H1 (cell line): ENCODE measurements around the gene CAMTA1. TPM values are rescaled to one million over a fixed set of nuclear protein-coding genes. Genes with fewer than 3 reads are reported as not detected.

Source experiments
- CTCF ChIA-PET: fragments of 300-600 bp; sonication (Branson Sonifier 250); formaldehyde crosslinking; loops from one replicate; lab custom pipeline; 2021; ENCODE audit not compliant: partially characterized antibody; lab: Charles Lee
- POLR2A ChIA-PET: fragments of 300-600 bp; sonication (Branson Sonifier 250); formaldehyde crosslinking; loops from one replicate; lab custom pipeline; 2021; ENCODE audit warnings: inconsistent platforms; ENCODE audit not compliant: partially characterized antibody; lab: Charles Lee
- DNase-seq, 2 experiments: peaks; one replicate each; pipeline versions ENCODE4 v3.0.0 to v3.0.0-alpha.2; 2010 to 2022; ENCODE audit warnings: low spot score in 2 of 2, low read depth in 1 of 2, mixed read lengths in 1 of 2
- FAIRE-seq: peaks from 2 replicates; lab custom pipeline; 2011; peaks lifted over from hg19 to GRCh38; lab: Jason Lieb, UNC
- H2AFZ ChIP-seq: 2 replicates; pipeline ENCODE4 v1.8.1; 2012; ENCODE audit warnings: low read length, inconsistent platforms
- H2AK5ac ChIP-seq: 2 replicates; pipeline ENCODE4 v1.6.1; 2013; ENCODE audit warnings: low read depth, low read length
- H2BK120ac ChIP-seq: replicated peaks from 2 replicates; pipeline ENCODE3; 2013; ENCODE audit warnings: low read depth, low read length, inconsistent platforms
- H2BK12ac ChIP-seq: 2 replicates; pipeline ENCODE4 v1.6.1; 2013; ENCODE audit warnings: low read depth, low read length
- H2BK15ac ChIP-seq: 2 replicates; pipeline ENCODE4 v1.6.1; 2013; ENCODE audit warnings: low read length
- H2BK20ac ChIP-seq: 2 replicates; pipeline ENCODE4 v1.6.1; 2013; ENCODE audit warnings: low read length
- H2BK5ac ChIP-seq: 2 replicates; pipeline ENCODE4 v1.6.1; 2013; ENCODE audit warnings: low read depth, low read length
- H3K14ac ChIP-seq: 2 replicates; pipeline ENCODE4 v1.6.1; 2013; ENCODE audit warnings: inconsistent platforms; ENCODE audit not compliant: insufficient read length
- H3K18ac ChIP-seq: 2 replicates; pipeline ENCODE4 v1.6.1; 2013; ENCODE audit warnings: low read length; ENCODE audit errors: extremely low read depth
- H3K23ac ChIP-seq: 2 replicates; pipeline ENCODE4 v1.6.1; 2013; ENCODE audit warnings: inconsistent platforms; ENCODE audit not compliant: insufficient read length
- H3K23me2 ChIP-seq: 2 replicates; pipeline ENCODE4 v1.6.1; 2013; ENCODE audit warnings: low read depth, low read length
- H3K27ac ChIP-seq: 2 replicates; pipeline ENCODE4 v1.6.1; 2011; ENCODE audit warnings: low read depth, low read length, inconsistent platforms
- H3K27me3 ChIP-seq, 4 experiments: replicated peaks in 1 of 4; 1 replicate in 1 of 4; 2 replicates in 3 of 4; pipeline versions ENCODE4 v1.6.1 to v1.8.1; 2011 to 2013; ENCODE audit warnings: low read length in 3 of 4, mild to moderate bottlenecking in 3 of 4, inconsistent platforms in 2 of 4, mixed read lengths in 2 of 4, moderate library complexity in 1 of 4; ENCODE audit not compliant: control insufficient read depth in 3 of 4, insufficient read depth in 3 of 4; ENCODE audit errors: extremely low read depth in 1 of 4
- H3K36me3 ChIP-seq, 4 experiments: 2 replicates each; pipeline versions ENCODE4 v1.6.1 to v1.8.1; 2011 to 2013; ENCODE audit warnings: mild to moderate bottlenecking in 4 of 4, low read length in 3 of 4, moderate library complexity in 2 of 4, control low read depth in 1 of 4, inconsistent platforms in 1 of 4; ENCODE audit not compliant: insufficient read depth in 4 of 4, control insufficient read depth in 2 of 4
- H3K4ac ChIP-seq: replicated peaks from 2 replicates; pipeline ENCODE3; 2013; ENCODE audit warnings: low read length, low read depth, mixed read lengths, inconsistent platforms; ENCODE audit not compliant: insufficient read length
- H3K4me1 ChIP-seq, 4 experiments: replicated peaks in 1 of 4; 1 replicate in 1 of 4; 2 replicates in 3 of 4; pipeline versions ENCODE4 v1.6.1 to v1.8.1; 2011 to 2013; ENCODE audit warnings: low read length in 3 of 4, inconsistent platforms in 2 of 4, mixed read lengths in 1 of 4; ENCODE audit not compliant: insufficient read depth in 4 of 4, control insufficient read depth in 3 of 4
- H3K4me2 ChIP-seq, 2 experiments: 2 replicates each; pipeline versions ENCODE4 v1.6.1 to v1.8.1; 2011 to 2013; ENCODE audit warnings: low read depth in 2 of 2, low read length in 2 of 2, control low read depth in 1 of 2, inconsistent platforms in 1 of 2, mild to moderate bottlenecking in 1 of 2; ENCODE audit not compliant: insufficient read depth in 1 of 2
- H3K4me3 ChIP-seq, 4 experiments: fragments of 200-600, 300-600 bp in 1 of 4; sonication (generic), shearing (Covaris generic), sonication (Bioruptor Twin) in 1 of 4; 2 replicates each; pipeline versions ENCODE4 v1.5.1 to v1.8.1; 2011 to 2016; ENCODE audit warnings: low read length in 4 of 4, low read depth in 3 of 4, control low read depth in 2 of 4, inconsistent platforms in 2 of 4, mild to moderate bottlenecking in 2 of 4, mixed read lengths in 1 of 4, moderate library complexity in 1 of 4; ENCODE audit not compliant: insufficient read depth in 2 of 4; ENCODE audit errors: extremely low read depth in 1 of 4
- H3K56ac ChIP-seq: replicated peaks from 2 replicates; pipeline ENCODE3; 2013; ENCODE audit warnings: low read depth, mild to moderate bottlenecking, mixed read lengths, low read length, inconsistent platforms; ENCODE audit not compliant: insufficient read length
- H3K79me1 ChIP-seq: 2 replicates; pipeline ENCODE4 v1.6.1; 2013; ENCODE audit warnings: low read depth, low read length, control low read depth
- H3K79me2 ChIP-seq, 2 experiments: 2 replicates each; pipeline versions ENCODE4 v1.6.1 to v1.8.1; 2012 to 2013; ENCODE audit warnings: low read length in 2 of 2, mild to moderate bottlenecking in 2 of 2, inconsistent platforms in 1 of 2; ENCODE audit not compliant: insufficient read depth in 2 of 2, control insufficient read depth in 1 of 2
- H3K9ac ChIP-seq, 4 experiments: replicated peaks in 1 of 4; 1 replicate in 1 of 4; 2 replicates in 3 of 4; pipeline versions ENCODE4 v1.6.1 to v1.8.1; 2011 to 2013; ENCODE audit warnings: low read depth in 3 of 4, low read length in 3 of 4, control low read depth in 2 of 4, mild to moderate bottlenecking in 2 of 4, moderate library complexity in 2 of 4, inconsistent platforms in 1 of 4; ENCODE audit errors: extremely low read depth in 1 of 4
- H3K9me3 ChIP-seq, 2 experiments: 2 replicates each; pipeline versions ENCODE4 v1.6.1 to v1.8.1; 2012 to 2013; ENCODE audit warnings: mild to moderate bottlenecking in 2 of 2, moderate library complexity in 2 of 2, control low read depth in 1 of 2, inconsistent platforms in 1 of 2, low read depth in 1 of 2, low read length in 1 of 2, mixed read lengths in 1 of 2; ENCODE audit not compliant: insufficient read depth in 2 of 2
- H4K20me1 ChIP-seq, 2 experiments: replicated peaks in 1 of 2; 2 replicates each; pipeline versions ENCODE3 to v1.8.1; 2011 to 2013; ENCODE audit warnings: inconsistent platforms in 2 of 2, low read length in 2 of 2, mild to moderate bottlenecking in 1 of 2; ENCODE audit not compliant: insufficient read depth in 2 of 2, control insufficient read depth in 1 of 2
- H4K5ac ChIP-seq: 2 replicates; pipeline ENCODE4 v1.6.1; 2013; ENCODE audit warnings: low read length, low read depth, mixed read lengths, inconsistent platforms; ENCODE audit not compliant: insufficient read length
- H4K8ac ChIP-seq: 2 replicates; pipeline ENCODE4 v1.8.0; 2013; ENCODE audit warnings: mild to moderate bottlenecking, moderate library complexity, low read length, inconsistent platforms; ENCODE audit not compliant: insufficient read depth; ENCODE audit errors: extremely low read depth
- H4K91ac ChIP-seq: replicated peaks from 2 replicates; pipeline ENCODE3; 2013; ENCODE audit warnings: low read length, mixed read lengths, inconsistent platforms; ENCODE audit not compliant: insufficient read length
- HDAC2 ChIP-seq, 2 experiments: fragments of 300-600 bp in 1 of 2; sonication (generic) in 1 of 2; IDR thresholded peaks; 2 replicates each; pipeline ENCODE4 v1.6.1; 2011 to 2012; ENCODE audit warnings: low read depth in 2 of 2, low read length in 2 of 2, mild to moderate bottlenecking in 2 of 2, moderate library complexity in 2 of 2, borderline replicate concordance in 1 of 2, inconsistent platforms in 1 of 2
- KDM1A ChIP-seq: fragments of 200-600, 300-600 bp; sonication (generic); IDR thresholded peaks from 2 replicates; pipeline ENCODE4 v1.7.1; 2016; ENCODE audit warnings: mild to moderate bottlenecking, low read length, borderline replicate concordance
- MAFK ChIP-seq: IDR thresholded peaks from 2 replicates; pipeline ENCODE4 v1.6.1; 2012; ENCODE audit warnings: low read depth, mild to moderate bottlenecking, improper control_type of control experiment, low read length
- WGBS, 2 experiments: shearing (Covaris generic) in 1 of 2; methylation state at CpG; one replicate each; pipeline versions ENCODE4 v1.1.6 to v1.1.7; 2013 to 2015; ENCODE audit warnings: low lambda C conversion rate in 2 of 2, mixed read lengths in 2 of 2, inconsistent platforms in 1 of 2, low coverage in 1 of 2, missing lambda C conversion rate in 1 of 2; ENCODE audit not compliant: insufficient replicate concordance in 2 of 2, insufficient coverage in 1 of 2, insufficient read length in 1 of 2; ENCODE audit errors: extremely low coverage in 1 of 2, missing lambda C conversion rate in 1 of 2; 5-methylcytosine and 5-hydroxymethylcytosine counted together
- polyA plus RNA-seq, 7 experiments: library from polyadenylated mRNA; depleted of rRNA in 3 of 7; stranded (reverse) in 5 of 7; unstranded in 2 of 7; fragments of >200 nt in 5 of 7; fragments of 200-250 nt in 2 of 7; gene quantifications; 1 replicate in 5 of 7; 2 replicates in 1 of 7; 4 replicates in 1 of 7; pipeline versions ENCODE4 v1.2.1 to v1.2.3, GENCODE V29; 2011 to 2013; ENCODE audit warnings: missing spikeins in 2 of 7, mixed read lengths in 2 of 7
- total RNA-seq: library from RNA; stranded (reverse); fragmentation: NEBNext Ultra II Directional; extraction: Animal tissue kit (Norgen Biotek cat#: 25700); gene quantifications from 2 replicates; pipeline ENCODE4 v1.2.1, GENCODE V29; 2021

CAMTA1 gene
- total and polyA plus RNA-seq, 2 of the 8 experiments (the other 6 are each of a cell fraction or from before 2014, with no cell fraction given), result 65.0 to 119 TPM

GRCh38 chr1:7681401-7681800 lies 896.1 kb downstream of the CAMTA1 start:
- Histone ChIP-seq H3K4me2 (peak overlapping the region in 1 of 2 experiments; percentile 65; a peak in 1 of 4 replicates), H3K9me3 (no peaks in the 10 kb centered on the region), H3K27me3 (peaks cover 0 to 20% (median 14%) of the 10 kb centered on the region in 4 experiments; a peak in 6 of 7 replicates), H2BK20ac (peak overlapping the region; percentile 72; the same call in 1 of the 2 replicates), H3K4ac (no peak overlapping the region), H2BK12ac (no peak overlapping the region), H4K20me1 (no peaks in the 10 kb centered on the region), H3K4me3 (0 out of 8 replicates have a peak overlapping the region, but pooled peaks of 1 of the 4 experiments have one; percentile 53), H4K5ac (no peak overlapping the region), H2BK5ac (no peak overlapping the region; the same call in 1 of the 2 replicates), H3K4me1 (peaks cover 0 to 6% (median 3%) of the 10 kb centered on the region in 4 experiments; a peak in 4 of 7 replicates), H3K23me2 (peaks cover 2% of the 10 kb centered on the region; the same call in 1 of the 2 replicates), H3K79me2 (no peaks in the 10 kb centered on the region), H3K56ac (no peak overlapping the region), H2BK15ac (no peak overlapping the region), H3K27ac (no peak overlapping the region), H3K79me1 (no peaks in the 10 kb centered on the region), H3K23ac (no peak overlapping the region), H2AFZ (no peak overlapping the region), H2BK120ac (no peak overlapping the region), H4K91ac (no peak overlapping the region), H3K9ac (no peak overlapping the region), H3K14ac (no peak overlapping the region), H3K18ac (no peak overlapping the region), H2AK5ac (0 out of 2 replicates have a peak overlapping the region, but pooled peaks have one; percentile 24), H4K8ac (no peak overlapping the region), H3K36me3 (no peaks in the 10 kb centered on the region)
- CTCF ChIA-PET, result interaction anchor here (0.7 to 6.9 kb wide), 7 partner anchors 11 to 72 kb away, joined by 3 to 106 read pairs (median 4); no protein-coding TSS in a partner anchor
- FAIRE-seq, result no peak
- WGBS, 2 experiments, result 85% methylated on average over 6 of the region's 6 CpGs; no CpG with 5 or more reads in 1 of the 2 experiments
- no peak for DNase-seq
- POLR2A ChIA-PET, result interaction anchor here (0.6 to 3.1 kb wide), 12 partner anchors 9 to 259 kb away, joined by 3 to 23 read pairs (median 4); partner anchors contain the start of gene TNFRSF9
- TF ChIP-seq HDAC2 (IDR thresholded peaks at IDR 0.05; ENCODE audit: borderline replicate concordance in 1 of 2, low read depth in 2 of 2, low read length in 2 of 2), result 0 out of 4 replicates have a peak, but pooled peaks of 1 of the 2 experiments have one; percentile 12
- peak; percentile 93 for TF ChIP-seq KDM1A
- TF ChIP-seq MAFK, result no peak
